ENCODE data around the gene EEF1B2. TPM values are rescaled to one million over a fixed set of nuclear protein-coding genes. Genes with fewer than 3 reads are reported as not detected.

Gene EEF1B2
- polyA plus RNA-seq, 1 donor (not counting 4 experiments of a cell fraction or from before 2014, with no cell fraction given): 1,066 TPM

DNA sequence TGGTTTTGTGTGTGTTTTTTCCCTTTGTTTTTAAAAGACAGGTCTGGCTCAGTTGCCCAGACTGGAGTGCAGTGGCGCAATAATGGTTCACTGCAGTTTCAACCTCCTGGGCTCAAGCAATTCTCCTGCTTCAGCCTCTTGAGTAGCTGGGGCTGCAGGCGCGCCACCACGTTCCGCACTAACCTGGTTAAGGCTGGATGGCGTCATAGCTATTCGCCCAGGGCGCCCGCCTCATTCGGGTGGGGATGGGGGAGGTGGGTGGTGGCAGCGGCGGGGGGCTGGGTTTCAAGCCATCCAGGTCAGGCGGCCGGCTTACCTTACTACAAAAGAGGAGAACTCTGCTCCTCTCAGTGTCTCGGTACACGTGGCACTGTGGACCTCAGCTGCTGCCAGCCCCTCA is 42.8 kb downstream of the EEF1B2 start:
- dilution Hi-C loops (cut with MboI; ENCODE audit: extremely low pct_ligation_motif_present, low sequenced_read_pairs): no loop called here
- Histone ChIP-seq H3K36me3 (ENCODE audit: control insufficient read depth in 2 of 2, extremely low read depth in 1 of 2, insufficient read depth in 2 of 2, low read length in 2 of 2) (no peaks in the 10 kb centered on the region), H3K4me2 (ENCODE audit: control insufficient read depth, extremely low read depth, insufficient read depth, low read depth, low read length) (no peak overlapping the region), H3K9ac (ENCODE audit: control insufficient read depth, extremely low read depth, insufficient read depth, low read length) (no peak overlapping the region), H3K4me3 (ENCODE audit: control insufficient read depth in 2 of 3, extremely low read depth in 1 of 3, insufficient read depth in 2 of 3, low read depth in 1 of 3, low read length in 3 of 3) (no peak overlapping the region), H3K9me1 (ENCODE audit: control insufficient read depth, extremely low read depth, insufficient read depth, low read length) (no peaks in the 10 kb centered on the region), H3K27ac (ENCODE audit: control insufficient read depth, insufficient read depth, low read length) (no peak overlapping the region), H3K79me2 (ENCODE audit: control insufficient read depth, insufficient read depth, low read length) (no peaks in the 10 kb centered on the region), H3K9me3 (ENCODE audit: control insufficient read depth, low read depth, low read length) (no peaks in the 10 kb centered on the region), H3K4me1 (ENCODE audit: control insufficient read depth, extremely low read depth, insufficient read depth, low read length) (peaks cover 20% of the 10 kb centered on the region), H3K27me3 (ENCODE audit: control insufficient read depth, extremely low read depth, insufficient read depth, low read length) (no peaks in the 10 kb centered on the region), H4K20me1 (ENCODE audit: control insufficient read depth, extremely low read depth, insufficient read depth, low read length) (no peaks in the 10 kb centered on the region), H2AFZ (ENCODE audit: control insufficient read depth, low read length) (no peak overlapping the region)
- DNase-seq (ENCODE audit: low read depth, low spot score) (no peak), FAIRE-seq (no peak)
- TF ChIP-seq EZH2 (IDR thresholded peaks at IDR 0.05; ENCODE audit: low read length): no peak
- no peak for TF ChIP-seq CTCF (optimal IDR thresholded peaks at IDR 0.05 in 1 of 3, IDR thresholded peaks at IDR 0.05 in 1 of 3, conservative IDR thresholded peaks at IDR 0.05 in 1 of 3; ENCODE audit: extremely low read depth in 1 of 3, insufficient read depth in 2 of 3, low read length in 3 of 3)

- H3K9me1 ChIP-seq (ENCODE audit: control insufficient read depth, extremely low read depth, insufficient read depth, low read length): no peaks in the 10 kb centered on the region
- DNase-seq (ENCODE audit: low read depth, low spot score) (no peak), FAIRE-seq (no peak)
- dilution Hi-C loops (cut with MboI; ENCODE audit: extremely low pct_ligation_motif_present, low sequenced_read_pairs): no loop called here
- H3K79me2 ChIP-seq (ENCODE audit: control insufficient read depth, insufficient read depth, low read length): no peaks in the 10 kb centered on the region
- H3K36me3 ChIP-seq (ENCODE audit: control insufficient read depth in 2 of 2, extremely low read depth in 1 of 2, insufficient read depth in 2 of 2, low read length in 2 of 2): no peaks in the 10 kb centered on the region
- no peak overlapping the region for H3K27ac ChIP-seq (ENCODE audit: control insufficient read depth, insufficient read depth, low read length)
- H3K27me3 ChIP-seq (ENCODE audit: control insufficient read depth, extremely low read depth, insufficient read depth, low read length): no peaks in the 10 kb centered on the region
- H3K9ac ChIP-seq (ENCODE audit: control insufficient read depth, extremely low read depth, insufficient read depth, low read length): no peak overlapping the region
- H3K4me3 ChIP-seq (ENCODE audit: control insufficient read depth in 2 of 3, extremely low read depth in 1 of 3, insufficient read depth in 2 of 3, low read depth in 1 of 3, low read length in 3 of 3): no peak overlapping the region
- H3K4me1 ChIP-seq (ENCODE audit: control insufficient read depth, extremely low read depth, insufficient read depth, low read length): peaks cover 19% of the 10 kb centered on the region
- no peaks in the 10 kb centered on the region for H4K20me1 ChIP-seq (ENCODE audit: control insufficient read depth, extremely low read depth, insufficient read depth, low read length)
- H3K4me2 ChIP-seq (ENCODE audit: control insufficient read depth, extremely low read depth, insufficient read depth, low read depth, low read length): no peak overlapping the region
- H3K9me3 ChIP-seq (ENCODE audit: control insufficient read depth, low read depth, low read length): no peaks in the 10 kb centered on the region
- no peak for TF ChIP-seq CTCF (optimal IDR thresholded peaks at IDR 0.05 in 1 of 3, IDR thresholded peaks at IDR 0.05 in 1 of 3, conservative IDR thresholded peaks at IDR 0.05 in 1 of 3; ENCODE audit: extremely low read depth in 1 of 3, insufficient read depth in 2 of 3, low read length in 3 of 3)
- no peak overlapping the region for H2AFZ ChIP-seq (ENCODE audit: control insufficient read depth, low read length)
Observed at GRCh38 chr2:206203331-206203730, 43.6 kb downstream of the EEF1B2 start.
